ENCODE measurements around the gene BDH1.

DNA sequence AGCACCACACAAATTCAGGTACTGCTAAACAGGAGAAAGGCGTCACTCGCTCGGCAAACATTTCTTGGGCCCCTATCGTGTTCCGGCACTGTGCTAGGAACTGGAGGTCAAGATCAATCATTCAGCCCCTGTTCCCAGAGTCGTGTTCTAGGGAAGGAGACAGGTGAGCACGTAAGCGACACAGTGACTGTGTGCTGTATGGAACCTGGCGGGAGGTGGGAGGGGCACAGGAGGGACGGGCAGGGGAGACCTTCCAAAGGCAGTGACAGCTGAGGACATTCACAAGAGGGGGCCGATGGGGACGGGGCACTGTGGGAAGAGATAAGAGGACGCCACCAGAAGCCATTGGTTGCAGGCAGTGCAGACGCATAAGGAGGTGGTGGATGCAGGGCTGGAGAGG is 32.2 kb downstream of the BDH1 start:
- TF ChIP-seq, protein P1, sequence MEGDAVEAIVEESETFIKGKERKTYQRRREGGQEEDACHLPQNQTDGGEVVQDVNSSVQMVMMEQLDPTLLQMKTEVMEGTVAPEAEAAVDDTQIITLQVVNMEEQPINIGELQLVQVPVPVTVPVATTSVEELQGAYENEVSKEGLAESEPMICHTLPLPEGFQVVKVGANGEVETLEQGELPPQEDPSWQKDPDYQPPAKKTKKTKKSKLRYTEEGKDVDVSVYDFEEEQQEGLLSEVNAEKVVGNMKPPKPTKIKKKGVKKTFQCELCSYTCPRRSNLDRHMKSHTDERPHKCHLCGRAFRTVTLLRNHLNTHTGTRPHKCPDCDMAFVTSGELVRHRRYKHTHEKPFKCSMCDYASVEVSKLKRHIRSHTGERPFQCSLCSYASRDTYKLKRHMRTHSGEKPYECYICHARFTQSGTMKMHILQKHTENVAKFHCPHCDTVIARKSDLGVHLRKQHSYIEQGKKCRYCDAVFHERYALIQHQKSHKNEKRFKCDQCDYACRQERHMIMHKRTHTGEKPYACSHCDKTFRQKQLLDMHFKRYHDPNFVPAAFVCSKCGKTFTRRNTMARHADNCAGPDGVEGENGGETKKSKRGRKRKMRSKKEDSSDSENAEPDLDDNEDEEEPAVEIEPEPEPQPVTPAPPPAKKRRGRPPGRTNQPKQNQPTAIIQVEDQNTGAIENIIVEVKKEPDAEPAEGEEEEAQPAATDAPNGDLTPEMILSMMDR (IDR thresholded peaks at IDR 0.05): no peak
- TF ChIP-seq POLR2A (IDR thresholded peaks at IDR 0.05): no peak
